ENCODE data around the gene ESR1. TPM values are rescaled to one million over a fixed set of nuclear protein-coding genes. Genes with fewer than 3 reads are reported as not detected.

Gene ESR1
- total RNA-seq, 1 experiment from 2014 or later, result not detected

DNA sequence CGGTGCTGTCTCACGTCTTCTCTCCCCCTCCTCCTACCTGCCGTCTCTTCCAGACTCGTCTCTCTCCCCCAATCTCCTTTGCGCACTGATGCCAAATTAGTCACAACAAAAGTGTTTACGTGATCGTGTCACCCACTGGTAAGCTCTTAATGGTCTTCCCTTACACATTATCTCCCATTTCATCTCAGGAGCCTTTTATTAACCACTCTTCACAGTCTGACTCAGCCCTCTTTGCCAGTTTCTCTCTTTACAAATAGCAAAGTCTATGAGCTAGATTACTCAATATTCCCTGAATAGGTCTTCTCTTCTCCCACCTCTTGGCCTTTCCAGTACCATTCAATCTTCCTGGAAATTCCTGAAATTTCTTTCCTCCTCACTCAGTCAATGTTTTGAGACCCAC lies 247.0 kb downstream of the ESR1 start:
- H3K9me3 Mint-ChIP-seq (ENCODE audit: unreplicated experiment), result no peaks in the 10 kb centered on the region
- no peaks in the 10 kb centered on the region for H3K4me1 ChIP-seq
- no peaks in the 10 kb centered on the region for H3K36me3 Mint-ChIP-seq (ENCODE audit: insufficient read depth, unreplicated experiment)
- H3K27ac Mint-ChIP-seq (ENCODE audit: unreplicated experiment), result no peak overlapping the region
- DNase-seq, result no peak
- TF ChIP-seq, protein P1, sequence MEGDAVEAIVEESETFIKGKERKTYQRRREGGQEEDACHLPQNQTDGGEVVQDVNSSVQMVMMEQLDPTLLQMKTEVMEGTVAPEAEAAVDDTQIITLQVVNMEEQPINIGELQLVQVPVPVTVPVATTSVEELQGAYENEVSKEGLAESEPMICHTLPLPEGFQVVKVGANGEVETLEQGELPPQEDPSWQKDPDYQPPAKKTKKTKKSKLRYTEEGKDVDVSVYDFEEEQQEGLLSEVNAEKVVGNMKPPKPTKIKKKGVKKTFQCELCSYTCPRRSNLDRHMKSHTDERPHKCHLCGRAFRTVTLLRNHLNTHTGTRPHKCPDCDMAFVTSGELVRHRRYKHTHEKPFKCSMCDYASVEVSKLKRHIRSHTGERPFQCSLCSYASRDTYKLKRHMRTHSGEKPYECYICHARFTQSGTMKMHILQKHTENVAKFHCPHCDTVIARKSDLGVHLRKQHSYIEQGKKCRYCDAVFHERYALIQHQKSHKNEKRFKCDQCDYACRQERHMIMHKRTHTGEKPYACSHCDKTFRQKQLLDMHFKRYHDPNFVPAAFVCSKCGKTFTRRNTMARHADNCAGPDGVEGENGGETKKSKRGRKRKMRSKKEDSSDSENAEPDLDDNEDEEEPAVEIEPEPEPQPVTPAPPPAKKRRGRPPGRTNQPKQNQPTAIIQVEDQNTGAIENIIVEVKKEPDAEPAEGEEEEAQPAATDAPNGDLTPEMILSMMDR (IDR thresholded peaks at IDR 0.05; ENCODE audit: insufficient read depth in 1 of 2, low read depth in 1 of 2, low read length in 1 of 2, severe bottlenecking in 1 of 2, unreplicated experiment in 1 of 2), result no peak
- H3K9me3 ChIP-seq, result no peaks in the 10 kb centered on the region
- intact Hi-C loops (cut with micrococcal nuclease; ENCODE audit: unreplicated experiment), result no loop called here
- no peaks in the 10 kb centered on the region for H3K36me3 ChIP-seq (ENCODE audit: control insufficient read depth, insufficient read depth, low read length)
- no peaks in the 10 kb centered on the region for H3K4me1 Mint-ChIP-seq (ENCODE audit: low read depth, unreplicated experiment)
- ChIA-PET POLR2A (no interaction called here), CTCF (no interaction called here)
- H3K4me3 Mint-ChIP-seq (ENCODE audit: unreplicated experiment), result no peak overlapping the region
- H3K4me3 ChIP-seq (ENCODE audit: low read depth, low read length), result no peak overlapping the region
- BruUV-seq (replicated peaks), result no TSS peak
- peaks cover 1% of the 10 kb centered on the region; the same call in 1 of the 2 replicates for H3K27me3 ChIP-seq (replicated peaks; ENCODE audit: control insufficient read depth, insufficient read depth, low read length)
- peaks cover 9% of the 10 kb centered on the region for H3K27me3 Mint-ChIP-seq (ENCODE audit: insufficient read depth, unreplicated experiment)

DNA sequence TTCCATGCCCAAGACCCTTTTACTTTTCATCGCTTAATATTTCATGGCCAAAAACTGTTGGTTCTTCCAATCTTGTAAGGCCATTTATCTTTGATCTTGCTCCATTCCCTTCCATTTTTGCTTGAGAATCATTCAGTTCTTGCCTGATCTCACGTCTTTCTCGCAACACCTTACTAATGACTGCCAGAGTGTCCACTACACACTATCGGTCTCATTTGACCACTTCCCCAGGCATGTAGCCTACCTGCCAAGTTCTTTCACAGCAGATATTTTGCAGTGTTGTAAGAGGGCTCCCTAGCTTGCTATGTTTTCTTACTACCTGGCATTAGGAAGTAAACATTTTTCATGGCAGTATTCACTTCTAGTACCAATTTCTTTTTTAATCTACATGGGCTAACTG lies 248.0 kb downstream of the ESR1 start:
- no TSS peak for BruUV-seq (replicated peaks)
- ChIA-PET POLR2A (no interaction called here), CTCF (no interaction called here)
- no peaks in the 10 kb centered on the region for H3K36me3 Mint-ChIP-seq (ENCODE audit: insufficient read depth, unreplicated experiment)
- H3K9me3 ChIP-seq, result no peaks in the 10 kb centered on the region
- H3K4me3 Mint-ChIP-seq (ENCODE audit: unreplicated experiment), result no peak overlapping the region
- H3K4me1 ChIP-seq, result no peaks in the 10 kb centered on the region
- H3K27me3 Mint-ChIP-seq (ENCODE audit: insufficient read depth, unreplicated experiment), result peaks cover 11% of the 10 kb centered on the region
- H3K9me3 Mint-ChIP-seq (ENCODE audit: unreplicated experiment), result no peaks in the 10 kb centered on the region
- no peaks in the 10 kb centered on the region for H3K36me3 ChIP-seq (ENCODE audit: control insufficient read depth, insufficient read depth, low read length)
- H3K27me3 ChIP-seq (replicated peaks; ENCODE audit: control insufficient read depth, insufficient read depth, low read length), result peaks cover 1% of the 10 kb centered on the region; the same call in 1 of the 2 replicates
- no peaks in the 10 kb centered on the region for H3K4me1 Mint-ChIP-seq (ENCODE audit: low read depth, unreplicated experiment)
- intact Hi-C loops (cut with micrococcal nuclease; ENCODE audit: unreplicated experiment), result no loop called here
- no peak overlapping the region for H3K27ac Mint-ChIP-seq (ENCODE audit: unreplicated experiment)
- DNase-seq, result no peak
- H3K4me3 ChIP-seq (ENCODE audit: low read depth, low read length), result no peak overlapping the region
- TF ChIP-seq, protein P1 (IDR thresholded peaks at IDR 0.05; ENCODE audit: insufficient read depth in 1 of 2, low read depth in 1 of 2, low read length in 1 of 2, severe bottlenecking in 1 of 2, unreplicated experiment in 1 of 2), result no peak

DNA sequence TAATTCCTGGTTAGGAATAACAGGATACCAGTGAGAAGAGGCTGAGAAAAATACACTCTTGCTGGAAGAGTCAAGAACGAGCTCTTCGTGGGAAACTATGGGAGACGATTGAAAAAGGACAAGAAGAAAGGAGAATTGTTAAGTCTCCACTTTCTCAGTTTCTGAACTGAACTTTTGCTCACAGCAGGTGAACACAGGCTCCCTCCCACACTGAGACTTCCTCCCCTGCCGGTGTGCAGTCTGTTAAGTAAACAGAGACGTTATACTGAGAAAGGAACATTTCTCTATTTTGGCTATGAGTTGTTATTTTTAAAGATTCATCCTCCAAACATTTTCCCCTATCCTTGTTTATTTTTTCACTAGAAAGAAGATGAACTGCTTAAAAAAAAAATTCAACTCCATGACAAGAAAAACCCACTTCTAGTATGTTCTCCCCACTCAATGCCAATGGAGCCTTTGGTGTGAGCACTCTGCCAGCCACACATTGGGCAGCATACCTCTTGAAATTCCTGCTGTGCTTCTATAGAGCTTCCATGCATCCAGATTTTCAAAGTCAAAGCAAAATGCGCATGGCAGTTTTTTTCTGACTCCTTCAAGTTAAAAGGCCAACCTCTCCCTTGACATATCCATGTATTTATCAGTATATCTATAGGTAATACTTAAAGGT lies 250.5 kb downstream of the ESR1 start:
- H3K4me3 ChIP-seq (ENCODE audit: low read depth, low read length), result no peak overlapping the region
- Mint-ChIP-seq H3K27ac (ENCODE audit: unreplicated experiment) (no peak overlapping the region), H3K4me1 (ENCODE audit: low read depth, unreplicated experiment) (no peaks in the 10 kb centered on the region), H3K9me3 (ENCODE audit: unreplicated experiment) (no peaks in the 10 kb centered on the region), H3K27me3 (ENCODE audit: insufficient read depth, unreplicated experiment) (peaks cover 6% of the 10 kb centered on the region), H3K36me3 (ENCODE audit: insufficient read depth, unreplicated experiment) (no peaks in the 10 kb centered on the region), H3K4me3 (ENCODE audit: unreplicated experiment) (no peak overlapping the region)
- CTCF ChIA-PET, result no interaction called here
- 0 out of 2 replicates have a peak, but pooled peaks cover 1% of the 10 kb centered on the region for H3K27me3 ChIP-seq (replicated peaks; ENCODE audit: control insufficient read depth, insufficient read depth, low read length)
- H3K36me3 ChIP-seq (ENCODE audit: control insufficient read depth, insufficient read depth, low read length), result no peaks in the 10 kb centered on the region
- no peaks in the 10 kb centered on the region for H3K9me3 ChIP-seq
- POLR2A ChIA-PET, result no interaction called here
- DNase-seq, result no peak
- TF ChIP-seq, protein P1 (IDR thresholded peaks at IDR 0.05; ENCODE audit: insufficient read depth in 1 of 2, low read depth in 1 of 2, low read length in 1 of 2, severe bottlenecking in 1 of 2, unreplicated experiment in 1 of 2), result no peak
- intact Hi-C loops (cut with micrococcal nuclease; ENCODE audit: unreplicated experiment), result no loop called here
- no peaks in the 10 kb centered on the region for H3K4me1 ChIP-seq
- no TSS peak for BruUV-seq (replicated peaks)

Data from Caco-2 (cell line).